Astrocyte (in vitro differentiated cells and primary cell): Measurements from ENCODE around the gene CDH19. TPM values are rescaled to one million over a fixed set of nuclear protein-coding genes. Genes with fewer than 3 reads are reported as not detected.
A peak's percentile ranks its signal among the peaks of the same experiment; 100 is the strongest.

Experiments
- DNase-seq: peaks from one replicate; pipeline ENCODE4 v3.0.0-alpha.2; 2010; ENCODE audit warnings: low read depth
- FAIRE-seq: peaks from 2 replicates; lab custom pipeline; 2011; peaks lifted over from hg19 to GRCh38; lab: Jason Lieb, UNC
- H2AFZ ChIP-seq: 2 replicates; pipeline ENCODE4 v1.6.0; 2012; ENCODE audit warnings: low read depth, low read length, inconsistent platforms
- H3K27ac ChIP-seq: 2 replicates; pipeline ENCODE4 v1.5.1; 2011; ENCODE audit warnings: low read depth, low read length, inconsistent platforms
- H3K27me3 ChIP-seq: 2 replicates; pipeline ENCODE4 v1.6.0; 2011; ENCODE audit warnings: low read length, inconsistent platforms; ENCODE audit not compliant: insufficient read depth
- H3K36me3 ChIP-seq: 2 replicates; pipeline ENCODE4 v1.5.1; 2011; ENCODE audit warnings: low read length, inconsistent platforms; ENCODE audit not compliant: insufficient read depth
- H3K4me1 ChIP-seq: 2 replicates; pipeline ENCODE4 v1.5.1; 2011; ENCODE audit warnings: low read length, inconsistent platforms; ENCODE audit not compliant: insufficient read depth
- H3K4me2 ChIP-seq: 2 replicates; pipeline ENCODE4 v1.6.0; 2012; ENCODE audit warnings: low read length, inconsistent platforms
- H3K4me3 ChIP-seq: 2 replicates; pipeline ENCODE4 v1.5.1; 2011; ENCODE audit warnings: low read depth, mild to moderate bottlenecking, low read length, inconsistent platforms; ENCODE audit not compliant: insufficient read depth
- H3K79me2 ChIP-seq: 2 replicates; pipeline ENCODE4 v1.6.0; 2012; ENCODE audit warnings: mild to moderate bottlenecking, low read length, inconsistent platforms; ENCODE audit not compliant: insufficient read depth
- H3K9ac ChIP-seq: 2 replicates; pipeline ENCODE4 v1.6.0; 2012; ENCODE audit warnings: mild to moderate bottlenecking, low read length, inconsistent platforms
- H3K9me3 ChIP-seq: 2 replicates; pipeline ENCODE4 v1.5.1; 2012; ENCODE audit warnings: low read depth, mild to moderate bottlenecking, low read length, inconsistent platforms; ENCODE audit not compliant: insufficient read depth
- H4K20me1 ChIP-seq: 2 replicates; pipeline ENCODE4 v1.6.0; 2012; ENCODE audit warnings: low read length, inconsistent platforms; ENCODE audit not compliant: insufficient read depth
- H3K27ac Mint-ChIP-seq: one replicate; pipeline ENCODE4 v1.8.0; 2021; ENCODE audit warnings: mild to moderate bottlenecking, mixed read lengths; ENCODE audit not compliant: unreplicated experiment
- H3K27me3 Mint-ChIP-seq: one replicate; pipeline ENCODE4 v1.8.0; 2021; ENCODE audit warnings: low read depth, mixed read lengths; ENCODE audit not compliant: unreplicated experiment
- H3K36me3 Mint-ChIP-seq: one replicate; pipeline ENCODE4 v1.8.0; 2021; ENCODE audit warnings: low read depth, mixed read lengths; ENCODE audit not compliant: unreplicated experiment
- H3K4me1 Mint-ChIP-seq: one replicate; pipeline ENCODE4 v1.8.0; 2021; ENCODE audit warnings: low read depth, mixed read lengths; ENCODE audit not compliant: unreplicated experiment
- H3K4me3 Mint-ChIP-seq: one replicate; pipeline ENCODE4 v1.8.0; 2021; ENCODE audit warnings: mild to moderate bottlenecking, moderate library complexity, mixed read lengths; ENCODE audit not compliant: unreplicated experiment
- H3K9me3 Mint-ChIP-seq: one replicate; pipeline ENCODE4 v1.8.0; 2021; ENCODE audit warnings: mild to moderate bottlenecking, mixed read lengths; ENCODE audit not compliant: unreplicated experiment
- CTCF ChIP-seq: IDR thresholded peaks from 2 replicates; pipeline ENCODE4 v1.5.1; 2011; ENCODE audit warnings: low read depth, mild to moderate bottlenecking, inconsistent platforms, low read length, moderate library complexity; ENCODE audit not compliant: insufficient read depth
- EZH2 ChIP-seq: IDR thresholded peaks from 2 replicates; pipeline ENCODE4 v1.6.1; 2012; ENCODE audit warnings: mild to moderate bottlenecking, low read length, inconsistent platforms; ENCODE audit not compliant: insufficient read depth
- total RNA-seq: library from RNA; stranded (reverse); gene quantifications from 2 replicates; pipeline ENCODE4 v1.2.1, GENCODE V29; 2021

Gene CDH19
- total RNA-seq, 1 donor from 2014 or later: not detected

- H3K27me3 ChIP-seq: no peaks in the 10 kb centered on the region
- no peaks in the 10 kb centered on the region for H4K20me1 ChIP-seq
- peak overlapping the region; percentile 55 for H3K27ac Mint-ChIP-seq
- no peaks in the 10 kb centered on the region for H3K9me3 Mint-ChIP-seq
- H3K4me1 Mint-ChIP-seq: peaks cover 8% of the 10 kb centered on the region
- DNase-seq (peak; percentile 4), FAIRE-seq (no peak)
- no peak overlapping the region for H3K4me3 Mint-ChIP-seq
- H2AFZ ChIP-seq: peak overlapping the region; percentile 35
- no peaks in the 10 kb centered on the region for H3K36me3 Mint-ChIP-seq
- H3K27me3 Mint-ChIP-seq: no peaks in the 10 kb centered on the region
- H3K4me2 ChIP-seq: no peak overlapping the region
- TF ChIP-seq EZH2: no peak
- TF ChIP-seq CTCF: no peak
- H3K27ac ChIP-seq: no peak overlapping the region
- H3K9me3 ChIP-seq: no peaks in the 10 kb centered on the region
- H3K9ac ChIP-seq: no peak overlapping the region
- no peak overlapping the region for H3K4me3 ChIP-seq
- no peaks in the 10 kb centered on the region for H3K79me2 ChIP-seq
- no peaks in the 10 kb centered on the region for H3K4me1 ChIP-seq
- H3K36me3 ChIP-seq: no peaks in the 10 kb centered on the region
These were observed 36.5 kb upstream of the CDH19 start for GRCh38 chr18:66640431-66640830.

GRCh38 chr18:66638856-66639629, 35.2 kb upstream of the CDH19 start:
- TF ChIP-seq CTCF (no peak), EZH2 (no peak)
- Histone ChIP-seq H3K9me3 (no peaks in the 10 kb centered on the region), H3K4me3 (no peak overlapping the region), H4K20me1 (no peaks in the 10 kb centered on the region), H3K9ac (no peak overlapping the region), H3K27me3 (no peaks in the 10 kb centered on the region), H3K4me2 (no peak overlapping the region), H3K36me3 (no peaks in the 10 kb centered on the region), H3K79me2 (no peaks in the 10 kb centered on the region), H3K4me1 (no peaks in the 10 kb centered on the region), H2AFZ (no peak overlapping the region), H3K27ac (no peak overlapping the region)
- no peak overlapping the region for H3K4me3 Mint-ChIP-seq
- H3K4me1 Mint-ChIP-seq: peaks cover 4% of the 10 kb centered on the region
- FAIRE-seq: peak; percentile 17
- no peak for DNase-seq
- no peak overlapping the region for H3K27ac Mint-ChIP-seq
- H3K9me3 Mint-ChIP-seq: no peaks in the 10 kb centered on the region
- H3K27me3 Mint-ChIP-seq: no peaks in the 10 kb centered on the region
- no peaks in the 10 kb centered on the region for H3K36me3 Mint-ChIP-seq

GRCh38 chr18:66635342-66635741, 31.5 kb upstream of the CDH19 start:
- Histone ChIP-seq H3K27ac (no peak overlapping the region), H3K79me2 (no peaks in the 10 kb centered on the region), H3K4me2 (no peak overlapping the region), H4K20me1 (no peaks in the 10 kb centered on the region), H3K9me3 (no peaks in the 10 kb centered on the region), H3K27me3 (no peaks in the 10 kb centered on the region), H3K9ac (no peak overlapping the region), H2AFZ (no peak overlapping the region), H3K36me3 (no peaks in the 10 kb centered on the region), H3K4me1 (no peaks in the 10 kb centered on the region), H3K4me3 (no peak overlapping the region)
- H3K36me3 Mint-ChIP-seq: no peaks in the 10 kb centered on the region
- TF ChIP-seq EZH2 (no peak), CTCF (no peak)
- DNase-seq: no peak
- no peak overlapping the region for H3K27ac Mint-ChIP-seq
- no peak overlapping the region for H3K4me3 Mint-ChIP-seq
- no peaks in the 10 kb centered on the region for H3K9me3 Mint-ChIP-seq
- FAIRE-seq: no peak
- peaks cover 15% of the 10 kb centered on the region for H3K4me1 Mint-ChIP-seq
- H3K27me3 Mint-ChIP-seq: no peaks in the 10 kb centered on the region
